ENCODE measurements around the gene MVB12B.

GRCh38 chr9:126519660-126520420, 193.2 kb downstream of the MVB12B start:
- no peak for TF ChIP-seq CTCF (conservative IDR thresholded peaks at IDR 0.05 in 1 of 2, IDR thresholded peaks at IDR 0.05 in 1 of 2; ENCODE audit: low read depth in 1 of 2, low read length in 2 of 2)
- TF ChIP-seq EZH2 (IDR thresholded peaks at IDR 0.05; ENCODE audit: low read length, missing control alignments), result no peak

All from fibroblast of lung (primary cell).